SK-N-DZ (cell line): Measurements from ENCODE around the gene GDPD4.
"Not testable (repeated sequence)": the region's sequence is repeated elsewhere in the genome, so short reads cannot be mapped to it uniquely, and the experiment has no call there.

Source experiments
- DNase-seq: peaks from one replicate; pipeline ENCODE4 v3.0.0-alpha.2; 2015; ENCODE audit warnings: low spot score

The GDPD4 gene

GRCh38 chr11:77300028-77300427, 1.5 kb downstream of the GDPD4 start:
- not testable (repeated sequence) for DNase-seq

- no peak for DNase-seq
These were observed 1.9 kb downstream of the GDPD4 start for GRCh38 chr11:77299528-77299993.

DNA sequence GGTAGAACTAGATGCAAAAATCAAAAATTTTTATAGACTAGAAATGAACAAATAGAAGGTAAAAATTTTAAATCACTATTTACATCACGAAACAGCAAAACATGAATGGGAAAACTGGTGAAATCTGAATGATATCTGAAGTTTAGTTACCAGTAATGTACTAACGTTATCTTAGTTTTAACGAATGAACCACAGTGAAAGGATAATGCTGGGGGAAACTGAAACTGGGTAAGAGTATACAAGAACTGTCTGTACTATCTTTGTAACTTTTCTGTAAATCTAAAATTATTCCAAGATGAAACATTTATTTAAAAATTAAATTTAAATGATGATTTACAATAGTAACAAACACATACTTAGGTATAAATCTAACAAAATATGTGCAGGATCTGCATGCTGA, 7.4 kb downstream of the GDPD4 start:
- no peak for DNase-seq

DNA sequence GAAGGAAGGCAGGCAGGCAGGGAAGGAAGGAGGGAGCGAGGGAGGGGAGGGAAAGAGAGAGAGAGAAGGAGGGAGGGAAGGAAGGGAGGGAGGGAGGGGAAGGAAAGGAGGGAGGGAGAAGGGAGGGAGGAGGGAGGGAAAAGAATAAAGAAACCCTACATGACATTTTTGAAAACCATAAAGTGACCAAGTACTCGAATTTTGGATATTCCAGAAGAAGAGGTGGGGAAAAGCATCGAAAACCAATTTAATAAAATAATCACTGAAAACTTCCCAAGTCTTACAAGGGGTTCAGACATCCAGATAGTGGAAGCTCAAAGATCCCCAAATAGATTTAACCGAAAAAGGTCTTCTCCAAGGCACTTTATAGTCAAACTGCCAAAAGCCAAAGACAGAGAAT, 11.7 kb downstream of the GDPD4 start:
- no peak for DNase-seq

- DNase-seq: no peak
These were observed 13.7 kb downstream of the GDPD4 start for GRCh38 chr11:77287615-77288273.

DNA sequence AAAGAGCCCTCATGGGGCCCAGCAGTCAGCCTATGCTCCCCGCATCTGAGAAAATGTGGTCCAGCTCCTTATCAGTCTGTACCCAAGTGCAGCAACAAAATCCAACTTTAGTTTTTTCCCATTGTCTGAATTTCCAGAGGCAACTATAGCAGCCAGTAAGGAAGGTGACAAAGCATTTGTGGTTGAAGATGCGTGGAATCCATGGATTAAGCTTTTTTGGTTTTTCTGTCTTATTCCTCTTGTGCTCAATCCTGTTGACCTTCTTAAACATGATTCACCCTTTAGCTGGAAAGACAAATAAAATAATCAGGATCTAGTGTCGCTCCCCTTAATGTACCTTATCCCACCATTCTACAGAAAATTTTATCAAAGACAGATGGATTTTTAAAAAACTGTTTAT, 14.3 kb downstream of the GDPD4 start:
- no peak for DNase-seq

GRCh38 chr11:77284476-77285468, 16.7 kb downstream of the GDPD4 start:
- DNase-seq: no peak

DNA sequence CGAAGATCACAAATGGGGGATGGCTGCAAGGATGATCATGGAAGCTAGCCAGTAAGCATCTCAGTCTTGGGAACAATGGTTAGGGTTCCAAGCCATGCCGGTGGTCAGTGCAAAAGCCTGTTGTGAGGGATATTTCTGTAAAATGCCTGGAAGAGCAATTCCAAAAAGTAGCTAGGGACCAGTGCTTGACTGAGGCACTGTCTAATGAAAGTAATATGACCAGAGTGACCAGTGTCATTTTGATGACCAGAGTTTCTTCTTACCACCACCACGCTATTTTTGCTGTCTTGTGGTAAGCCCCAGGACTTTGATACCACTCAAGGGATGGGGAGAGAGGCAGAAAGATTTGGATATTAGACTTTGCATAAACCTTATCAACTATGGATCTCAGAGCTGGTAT, 18.4 kb downstream of the GDPD4 start:
- no peak for DNase-seq

DNA sequence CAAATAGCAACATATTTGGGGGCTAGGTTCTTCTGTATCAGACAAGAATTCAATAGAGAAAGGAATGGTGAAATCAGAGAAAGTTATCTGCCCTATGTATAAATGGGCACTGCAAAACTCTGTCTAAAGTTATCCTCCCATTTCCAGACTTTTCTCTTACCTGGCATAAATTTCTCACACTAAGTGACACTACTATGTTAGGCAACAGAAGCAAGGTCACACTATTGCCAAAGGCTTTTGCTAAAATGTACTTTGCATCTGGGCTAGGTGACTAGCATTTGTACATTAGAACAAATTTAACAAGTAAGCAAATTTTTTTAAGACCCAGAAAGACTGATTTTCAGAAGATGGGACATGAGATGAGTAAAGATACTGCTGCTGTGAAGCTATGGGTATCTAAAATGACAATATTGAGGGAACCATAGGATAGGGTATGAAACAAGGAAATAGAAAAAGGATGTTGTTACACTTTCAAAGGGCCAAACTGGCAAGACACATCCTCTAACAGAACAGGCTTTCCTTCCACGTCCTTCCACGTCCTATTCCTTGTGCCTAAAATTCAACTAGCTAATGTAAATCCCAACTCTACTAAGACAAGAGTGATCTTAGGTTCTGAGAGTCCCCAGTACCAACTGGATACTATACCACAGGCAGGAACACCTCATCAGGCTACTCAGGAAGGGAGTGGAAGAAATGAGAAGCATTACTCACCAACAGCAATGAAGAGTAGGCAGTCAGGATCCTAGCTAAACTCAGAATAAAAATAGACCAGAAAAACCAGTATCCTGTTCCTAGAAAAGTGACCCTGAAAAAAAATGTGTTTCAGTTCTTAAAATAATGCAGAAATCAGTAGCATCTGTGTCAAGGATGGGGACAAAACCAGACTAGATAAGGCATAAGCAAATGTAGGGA, 22.6 kb downstream of the GDPD4 start:
- DNase-seq: no peak

- no peak for DNase-seq
These were observed 25.2 kb downstream of the GDPD4 start for GRCh38 chr11:77276271-77276670.

DNA sequence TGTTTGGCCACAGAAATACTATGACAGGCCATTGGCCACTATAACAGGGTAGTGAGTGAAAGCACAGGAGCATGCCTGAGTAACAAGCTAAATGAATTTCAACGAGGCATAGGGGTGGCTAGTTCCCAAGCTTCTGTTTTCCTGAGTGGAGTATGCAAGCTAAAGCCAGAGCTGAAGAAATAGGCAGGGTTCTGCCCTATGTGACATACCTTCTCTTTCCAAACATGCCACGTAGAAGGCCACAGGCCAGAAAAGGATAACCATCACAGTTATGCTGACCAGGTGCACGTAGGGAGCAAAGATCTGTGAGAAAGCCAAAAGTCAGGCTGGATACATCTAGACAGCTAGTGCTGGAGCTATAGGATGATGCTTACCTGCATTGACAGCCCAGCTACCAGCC, 30.6 kb downstream of the GDPD4 start:
- no peak for DNase-seq

DNA sequence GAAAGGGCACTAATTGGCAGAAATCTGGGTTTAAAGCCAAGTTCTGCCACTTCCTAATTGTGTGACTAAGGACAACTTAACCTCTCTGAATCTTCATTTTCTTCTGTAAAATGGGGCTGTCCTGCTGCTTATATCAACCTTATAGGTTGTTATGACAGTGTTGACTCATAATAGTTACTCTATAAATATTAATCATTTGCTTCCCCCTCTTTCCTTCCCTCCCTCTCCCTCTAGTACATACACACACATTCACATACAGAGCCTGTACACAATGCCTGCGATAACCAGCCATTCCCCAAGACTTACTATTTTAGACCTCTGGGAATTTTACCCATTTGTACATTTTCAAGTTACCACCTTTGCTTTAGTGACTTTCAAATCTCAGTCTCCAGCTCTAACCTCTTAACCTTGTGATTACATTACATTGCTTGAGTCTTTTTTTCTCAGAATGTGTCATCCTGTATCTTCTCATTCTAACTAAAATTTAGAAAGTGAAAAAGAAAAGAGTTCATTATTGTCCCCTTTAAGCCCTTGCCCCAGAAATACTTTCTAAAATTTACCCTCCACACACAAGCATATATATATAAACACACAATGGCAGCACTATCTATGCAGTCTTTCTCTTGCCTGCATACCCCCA, 31.9 kb downstream of the GDPD4 start:
- no peak for DNase-seq

DNA sequence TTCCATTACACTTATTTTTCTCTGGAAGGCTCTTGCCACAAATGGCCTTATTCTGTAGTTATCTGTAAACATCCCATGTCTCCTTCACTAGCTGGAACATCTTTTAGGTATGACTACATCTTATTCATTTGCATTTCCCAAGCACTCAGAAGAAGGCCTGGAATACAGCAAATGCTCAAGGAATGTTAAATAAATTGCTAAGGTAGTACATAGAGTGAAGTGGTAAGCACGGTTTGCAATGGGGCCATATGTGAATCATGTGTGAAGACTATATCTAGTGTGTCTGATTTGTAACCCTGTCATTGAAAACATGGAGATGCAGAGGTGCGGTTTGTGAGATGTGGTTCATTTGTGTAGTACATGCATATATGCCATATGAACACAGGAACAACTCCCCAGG, 33.5 kb downstream of the GDPD4 start:
- no peak for DNase-seq

GRCh38 chr11:77266766-77267165, 34.7 kb downstream of the GDPD4 start:
- DNase-seq: no peak

DNA sequence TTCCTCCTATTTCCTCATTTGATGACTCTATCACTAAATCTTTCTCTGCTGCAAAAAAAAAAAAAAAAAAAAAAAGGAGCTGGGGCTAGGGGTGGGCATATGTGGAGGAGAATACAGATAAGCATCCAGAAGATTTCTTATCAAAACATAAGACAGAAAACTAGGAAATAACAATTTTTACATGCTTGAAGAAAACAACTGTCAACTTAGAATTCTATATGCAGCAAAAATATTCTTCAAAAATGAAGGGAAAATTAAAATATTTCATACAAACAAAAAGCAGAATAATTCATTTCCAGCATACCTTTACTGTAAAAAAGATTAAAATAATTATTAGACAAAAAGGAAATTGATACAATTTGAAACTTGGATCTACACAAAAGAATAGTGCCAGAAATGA, 38.7 kb downstream of the GDPD4 start:
- no peak for DNase-seq

DNA sequence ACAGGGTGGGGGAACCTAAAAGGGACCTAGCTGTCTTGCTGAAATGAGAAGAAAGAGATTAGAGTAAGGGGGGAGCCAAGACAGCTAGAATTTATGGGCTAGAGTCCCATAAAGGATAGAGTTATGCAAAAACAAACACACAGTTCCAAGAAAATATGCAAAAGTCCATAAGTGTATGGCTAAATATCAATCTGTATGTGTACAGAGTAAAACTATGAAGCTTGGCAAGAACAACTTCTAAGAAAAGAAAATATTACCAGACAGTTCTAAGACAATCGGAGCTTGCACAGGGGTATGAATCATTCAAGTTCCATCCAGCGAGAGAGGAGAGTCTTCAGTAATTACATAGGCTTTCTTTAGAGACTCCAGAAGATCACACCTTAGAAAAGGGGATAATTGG, 41.8 kb downstream of the GDPD4 start:
- DNase-seq: no peak

GRCh38 chr11:77253690-77254089, 47.8 kb downstream of the GDPD4 start:
- no peak for DNase-seq

GRCh38 chr11:77252555-77253270, 48.8 kb downstream of the GDPD4 start:
- DNase-seq: no peak

- no peak for DNase-seq
These were observed 50.4 kb downstream of the GDPD4 start for GRCh38 chr11:77250881-77251640.

DNA sequence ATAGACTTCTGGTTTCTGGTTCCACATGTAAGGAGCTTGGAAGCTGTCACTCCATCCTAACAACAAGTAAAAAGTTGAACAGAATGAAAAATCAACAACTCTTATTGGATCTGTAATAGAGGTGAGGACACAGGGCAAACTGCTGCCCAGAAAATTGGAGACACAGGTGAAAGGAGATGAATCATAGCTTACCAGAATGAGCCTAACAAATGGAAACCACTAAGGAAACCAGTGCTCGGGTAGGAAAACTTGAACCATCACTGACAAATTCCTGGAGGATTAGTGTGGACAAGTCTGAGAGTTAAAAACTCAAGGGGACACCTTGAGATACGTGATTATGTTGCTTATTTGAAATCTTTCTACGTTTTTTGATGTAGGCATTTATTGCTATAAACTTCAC, 52.1 kb downstream of the GDPD4 start:
- no peak for DNase-seq
